ENCODE data around the gene PARVB.

GRCh38 chr22:44030702-44031082 lies 6.6 kb downstream of the PARVB start:
- TF ChIP-seq, protein P1, sequence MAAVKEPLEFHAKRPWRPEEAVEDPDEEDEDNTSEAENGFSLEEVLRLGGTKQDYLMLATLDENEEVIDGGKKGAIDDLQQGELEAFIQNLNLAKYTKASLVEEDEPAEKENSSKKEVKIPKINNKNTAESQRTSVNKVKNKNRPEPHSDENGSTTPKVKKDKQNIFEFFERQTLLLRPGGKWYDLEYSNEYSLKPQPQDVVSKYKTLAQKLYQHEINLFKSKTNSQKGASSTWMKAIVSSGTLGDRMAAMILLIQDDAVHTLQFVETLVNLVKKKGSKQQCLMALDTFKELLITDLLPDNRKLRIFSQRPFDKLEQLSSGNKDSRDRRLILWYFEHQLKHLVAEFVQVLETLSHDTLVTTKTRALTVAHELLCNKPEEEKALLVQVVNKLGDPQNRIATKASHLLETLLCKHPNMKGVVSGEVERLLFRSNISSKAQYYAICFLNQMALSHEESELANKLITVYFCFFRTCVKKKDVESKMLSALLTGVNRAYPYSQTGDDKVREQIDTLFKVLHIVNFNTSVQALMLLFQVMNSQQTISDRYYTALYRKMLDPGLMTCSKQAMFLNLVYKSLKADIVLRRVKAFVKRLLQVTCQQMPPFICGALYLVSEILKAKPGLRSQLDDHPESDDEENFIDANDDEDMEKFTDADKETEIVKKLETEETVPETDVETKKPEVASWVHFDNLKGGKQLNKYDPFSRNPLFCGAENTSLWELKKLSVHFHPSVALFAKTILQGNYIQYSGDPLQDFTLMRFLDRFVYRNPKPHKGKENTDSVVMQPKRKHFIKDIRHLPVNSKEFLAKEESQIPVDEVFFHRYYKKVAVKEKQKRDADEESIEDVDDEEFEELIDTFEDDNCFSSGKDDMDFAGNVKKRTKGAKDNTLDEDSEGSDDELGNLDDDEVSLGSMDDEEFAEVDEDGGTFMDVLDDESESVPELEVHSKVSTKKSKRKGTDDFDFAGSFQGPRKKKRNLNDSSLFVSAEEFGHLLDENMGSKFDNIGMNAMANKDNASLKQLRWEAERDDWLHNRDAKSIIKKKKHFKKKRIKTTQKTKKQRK (IDR thresholded peaks at IDR 0.05; ENCODE audit: borderline replicate concordance, low read depth, low read length), result no peak
- no peak for TF ChIP-seq EGR1 (conservative IDR thresholded peaks at IDR 0.05)
- TF ChIP-seq KLF13 (tag; IDR thresholded peaks at IDR 0.05; ENCODE audit: borderline replicate concordance, low read depth), result no peak
- no peak for TF ChIP-seq CTCF (IDR thresholded peaks at IDR 0.05 in 2 of 3, conservative IDR thresholded peaks at IDR 0.05 in 1 of 3; ENCODE audit: insufficient read depth in 2 of 3, low read depth in 1 of 3, low read length in 3 of 3)
- no peak for TF ChIP-seq SP2 (IDR thresholded peaks at IDR 0.05; ENCODE audit: extremely low read depth, low read depth, low read length, poor library complexity, severe bottlenecking)
- no peak for TF ChIP-seq MIER1 (IDR thresholded peaks at IDR 0.05; ENCODE audit: low read depth)
- no peak for TF ChIP-seq KDM1A (IDR thresholded peaks at IDR 0.05)
